Type B pancreatic cell (in vitro differentiated cells): Measurements from ENCODE around the gene ACOX1. TPM values are rescaled to one million over a fixed set of nuclear protein-coding genes. Genes with fewer than 3 reads are reported as not detected.

Experiments
- DNase-seq: peaks from one replicate; pipeline ENCODE4 v3.0.0; 2021; ENCODE audit warnings: mixed read lengths; ENCODE audit not compliant: unreplicated experiment; ENCODE audit errors: extremely low spot score
- H3K27ac Mint-ChIP-seq: 2 replicates; pipeline ENCODE4 v1.8.0; 2021; ENCODE audit warnings: mild to moderate bottlenecking, mixed read lengths
- H3K27me3 Mint-ChIP-seq: 2 replicates; pipeline ENCODE4 v1.8.0; 2021; ENCODE audit warnings: mixed read lengths
- H3K36me3 Mint-ChIP-seq: 2 replicates; pipeline ENCODE4 v1.8.0; 2021; ENCODE audit warnings: mixed read lengths
- H3K4me1 Mint-ChIP-seq: one replicate; pipeline ENCODE4 v1.8.0; 2021; ENCODE audit warnings: mixed read lengths; ENCODE audit not compliant: unreplicated experiment
- H3K4me3 Mint-ChIP-seq: 2 replicates; pipeline ENCODE4 v1.8.0; 2021; ENCODE audit warnings: mild to moderate bottlenecking, mixed read lengths
- H3K9me3 Mint-ChIP-seq: 2 replicates; pipeline ENCODE4 v1.8.0; 2021; ENCODE audit warnings: mixed read lengths
- CTCF ChIP-seq: fragments of 200-600 bp; sonication (generic); conservative IDR thresholded peaks from 2 replicates; pipeline ENCODE4 v1.5.0; 2021; ENCODE audit warnings: antibody characterized with exemption, mild to moderate bottlenecking
- total RNA-seq: library from RNA; stranded (reverse); gene quantifications from 2 replicates; pipeline ENCODE4 v1.2.1, GENCODE V29; 2021; ENCODE audit warnings: low replicate concordance

ACOX1 gene
- total RNA-seq, 1 donor from 2014 or later = 48.5 TPM

GRCh38 chr17:76018340-76018680, 39.3 kb upstream of the ACOX1 start:
- no peak for DNase-seq
- Mint-ChIP-seq H3K36me3 (no peaks in the 10 kb centered on the region), H3K27me3 (no peaks in the 10 kb centered on the region), H3K9me3 (no peaks in the 10 kb centered on the region), H3K4me1 (peaks cover 11% of the 10 kb centered on the region), H3K27ac (no peak overlapping the region), H3K4me3 (no peak overlapping the region)
- no peak for TF ChIP-seq CTCF

- H3K4me1 Mint-ChIP-seq = peaks cover 6% of the 10 kb centered on the region
- no peaks in the 10 kb centered on the region for H3K36me3 Mint-ChIP-seq
- H3K27ac Mint-ChIP-seq = no peak overlapping the region
- no peaks in the 10 kb centered on the region for H3K27me3 Mint-ChIP-seq
- H3K4me3 Mint-ChIP-seq = no peak overlapping the region
- no peak for DNase-seq
- no peak for TF ChIP-seq CTCF
- no peaks in the 10 kb centered on the region for H3K9me3 Mint-ChIP-seq
Measured at GRCh38 chr17:76017481-76018339, 38.7 kb upstream of the ACOX1 start.

- H3K36me3 Mint-ChIP-seq = no peaks in the 10 kb centered on the region
- H3K4me3 Mint-ChIP-seq = no peak overlapping the region
- no peak overlapping the region for H3K27ac Mint-ChIP-seq
- H3K4me1 Mint-ChIP-seq = peaks cover 6% of the 10 kb centered on the region
- H3K9me3 Mint-ChIP-seq = no peaks in the 10 kb centered on the region
- no peak for DNase-seq
- TF ChIP-seq CTCF = no peak
- H3K27me3 Mint-ChIP-seq = no peaks in the 10 kb centered on the region
Measured at GRCh38 chr17:76014925-76015261, 35.9 kb upstream of the ACOX1 start.

GRCh38 chr17:76014100-76014924, 35.3 kb upstream of the ACOX1 start:
- H3K9me3 Mint-ChIP-seq = no peaks in the 10 kb centered on the region
- peak overlapping the region; percentile 70 for H3K27ac Mint-ChIP-seq
- peaks cover 6% of the 10 kb centered on the region for H3K4me1 Mint-ChIP-seq
- DNase-seq = peak; percentile 86
- TF ChIP-seq CTCF = peak; percentile 99
- no peaks in the 10 kb centered on the region for H3K36me3 Mint-ChIP-seq
- no peak overlapping the region for H3K4me3 Mint-ChIP-seq
- no peaks in the 10 kb centered on the region for H3K27me3 Mint-ChIP-seq

- no peak overlapping the region for H3K27ac Mint-ChIP-seq
- H3K4me3 Mint-ChIP-seq = no peak overlapping the region
- H3K27me3 Mint-ChIP-seq = no peaks in the 10 kb centered on the region
- TF ChIP-seq CTCF = no peak
- H3K36me3 Mint-ChIP-seq = no peaks in the 10 kb centered on the region
- no peaks in the 10 kb centered on the region for H3K9me3 Mint-ChIP-seq
- peaks cover 6% of the 10 kb centered on the region for H3K4me1 Mint-ChIP-seq
- DNase-seq = no peak
Measured at GRCh38 chr17:76013377-76013932, 34.5 kb upstream of the ACOX1 start.
